Right atrium auricular region (tissue), 2 donors: ENCODE data around the gene TBCD. TPM values are rescaled to one million over a fixed set of nuclear protein-coding genes. Genes with fewer than 3 reads are reported as not detected.

ENCODE experiments used
- DNase-seq: peaks from one replicate; pipeline ENCODE4 v3.0.0-alpha.2; 2019; ENCODE audit warnings: low spot score
- H3K27ac ChIP-seq, 2 donors: fragments of 200-600 bp; sonication (generic); 1 replicate in 1 of 2; 2 replicates in 1 of 2; pipeline ENCODE4 v1.5.1; 2016 to 2019
- H3K27me3 ChIP-seq, 2 donors: fragments of 200-600 bp; sonication (generic); one replicate each; pipeline versions ENCODE4 v1.5.1 to v1.6.0; 2017 to 2019
- H3K36me3 ChIP-seq: fragments of 200-600 bp; sonication (generic); one replicate; pipeline ENCODE4 v1.5.1; 2016
- H3K4me1 ChIP-seq, 2 donors: fragments of 200-600 bp; sonication (generic); one replicate each; pipeline versions ENCODE4 v1.5.1 to v1.6.0; 2017 to 2019
- H3K4me3 ChIP-seq, 2 donors: fragments of 200-600 bp; sonication (generic); 1 replicate in 1 of 2; 2 replicates in 1 of 2; pipeline ENCODE4 v1.5.1; 2017 to 2019; ENCODE audit warnings: mild to moderate bottlenecking in 1 of 2, moderate library complexity in 1 of 2
- H3K9me3 ChIP-seq, 2 donors: fragments of 200-600 bp; sonication (generic); one replicate each; pipeline ENCODE4 v1.5.1; 2019
- CTCF ChIP-seq, 2 donors: fragments of 200-600 bp; sonication (generic); IDR thresholded peaks; one replicate each; pipeline ENCODE4 v1.5.1; 2019; ENCODE audit warnings: antibody characterized with exemption in 2 of 2
- total RNA-seq, 2 donors: library from RNA; depleted of rRNA; stranded (reverse); fragments of >200 nt; gene quantifications; one replicate each; pipeline ENCODE4 v1.1.0, GENCODE V29; 2016

Gene TBCD
- total RNA-seq, 2 donors from 2014 or later: 19.4 to 29.6 TPM

GRCh38 chr17:82716203-82717010 lies 35.5 kb upstream of the TBCD start, which contains the start of gene FN3KRP:
FN3KRP (plus strand) TSS chr17:82716706; CDS start chr17:82716756, 50 bp downstream.
- Histone ChIP-seq H3K4me1 (peaks cover 0 to 17% of the 10 kb centered on the region in 2 donors), H3K27ac (peak within 1 kb of the TSS; percentile 36 to 75), H3K4me3 (peak within 1 kb of the TSS; percentile 61 to 95), H3K27me3 (no peaks in the 10 kb centered on the region), H3K9me3 (no peaks in the 10 kb centered on the region), H3K36me3 (peaks cover 16% of the 10 kb centered on the region)
- DNase-seq: peak; percentile 94
- no peak for TF ChIP-seq CTCF (IDR thresholded peaks at IDR 0.05)

- no peak overlapping the region for H3K4me3 ChIP-seq
- TF ChIP-seq CTCF (IDR thresholded peaks at IDR 0.05): no peak
- no peak for DNase-seq
- peaks cover 0 to 17% of the 10 kb centered on the region in 2 donors for H3K4me1 ChIP-seq
- H3K27ac ChIP-seq: no peak overlapping the region
- H3K27me3 ChIP-seq: no peaks in the 10 kb centered on the region
- H3K9me3 ChIP-seq: no peaks in the 10 kb centered on the region
- H3K36me3 ChIP-seq: peaks cover 30% of the 10 kb centered on the region
Measured at GRCh38 chr17:82718986-82719685, 32.7 kb upstream of the TBCD start.

- Histone ChIP-seq H3K4me1 (peaks cover 0 to 17% of the 10 kb centered on the region in 2 donors), H3K4me3 (no peak overlapping the region), H3K27me3 (no peaks in the 10 kb centered on the region), H3K9me3 (no peaks in the 10 kb centered on the region), H3K36me3 (peaks cover 30% of the 10 kb centered on the region), H3K27ac (no peak overlapping the region)
- TF ChIP-seq CTCF (IDR thresholded peaks at IDR 0.05): no peak
- DNase-seq: no peak
Measured at GRCh38 chr17:82720204-82720603, 31.7 kb upstream of the TBCD start.

- H3K4me3 ChIP-seq: no peak overlapping the region
- H3K4me1 ChIP-seq: peaks cover 0 to 5% of the 10 kb centered on the region in 2 donors
- H3K27ac ChIP-seq: no peak overlapping the region
- peaks cover 45% of the 10 kb centered on the region for H3K36me3 ChIP-seq
- no peaks in the 10 kb centered on the region for H3K27me3 ChIP-seq
- DNase-seq: no peak
- H3K9me3 ChIP-seq: no peaks in the 10 kb centered on the region
- no peak for TF ChIP-seq CTCF (IDR thresholded peaks at IDR 0.05)
Measured at GRCh38 chr17:82722341-82723013, 29.4 kb upstream of the TBCD start.

- H3K4me1 ChIP-seq: no peaks in the 10 kb centered on the region
- no peak for TF ChIP-seq CTCF (IDR thresholded peaks at IDR 0.05)
- H3K9me3 ChIP-seq: no peaks in the 10 kb centered on the region
- DNase-seq: no peak
- H3K27me3 ChIP-seq: no peaks in the 10 kb centered on the region
- no peak overlapping the region for H3K27ac ChIP-seq
- H3K4me3 ChIP-seq: no peak overlapping the region
- peaks cover 52% of the 10 kb centered on the region for H3K36me3 ChIP-seq
Measured at GRCh38 chr17:82723169-82723807, 28.6 kb upstream of the TBCD start.
